Activated naive CD4-positive, alpha-beta T cell treated with anti-CD3 and anti-CD28 coated beads, Interleukin-2, amount 50 U/mL, for 72 hours (primary cell): ENCODE data around the gene TBP. TPM values are rescaled to one million over a fixed set of nuclear protein-coding genes. Genes with fewer than 3 reads are reported as not detected.
"Not testable (repeated sequence)": the region's sequence is repeated elsewhere in the genome, so short reads cannot be mapped to it uniquely, and the experiment has no call there.

Source experiments
- ATAC-seq, 2 donors: fragments of 150-1000 bp; cut with Tn5 transposase; 2 replicates each; pipeline ENCODE4 v1.10.0; 2021; ENCODE audit warnings: mild to moderate bottlenecking in 2 of 2, moderate library complexity in 2 of 2
- DNase-seq, 2 donors: peaks; one replicate each; pipeline ENCODE4 v3.0.0; 2021 to 2022; ENCODE audit warnings: low spot score in 2 of 2
- H3K27ac Mint-ChIP-seq, 2 donors: one replicate each; pipeline ENCODE4 v1.8.0; 2022; ENCODE audit warnings: mild to moderate bottlenecking in 2 of 2, mixed read lengths in 2 of 2
- H3K36me3 Mint-ChIP-seq, 2 donors: one replicate each; pipeline ENCODE4 v1.8.0; 2022; ENCODE audit warnings: mixed read lengths in 2 of 2
- H3K9me3 Mint-ChIP-seq, 2 donors: one replicate each; pipeline ENCODE4 v1.8.0; 2022; ENCODE audit warnings: mixed read lengths in 2 of 2
- total RNA-seq, 2 donors: library from RNA; stranded (reverse); gene quantifications; one replicate each; pipeline ENCODE4 v1.2.3, GENCODE V29; 2022

Gene TBP
- total RNA-seq = 10 to 100 TPM; 24.2 to 26.2 TPM

DNA sequence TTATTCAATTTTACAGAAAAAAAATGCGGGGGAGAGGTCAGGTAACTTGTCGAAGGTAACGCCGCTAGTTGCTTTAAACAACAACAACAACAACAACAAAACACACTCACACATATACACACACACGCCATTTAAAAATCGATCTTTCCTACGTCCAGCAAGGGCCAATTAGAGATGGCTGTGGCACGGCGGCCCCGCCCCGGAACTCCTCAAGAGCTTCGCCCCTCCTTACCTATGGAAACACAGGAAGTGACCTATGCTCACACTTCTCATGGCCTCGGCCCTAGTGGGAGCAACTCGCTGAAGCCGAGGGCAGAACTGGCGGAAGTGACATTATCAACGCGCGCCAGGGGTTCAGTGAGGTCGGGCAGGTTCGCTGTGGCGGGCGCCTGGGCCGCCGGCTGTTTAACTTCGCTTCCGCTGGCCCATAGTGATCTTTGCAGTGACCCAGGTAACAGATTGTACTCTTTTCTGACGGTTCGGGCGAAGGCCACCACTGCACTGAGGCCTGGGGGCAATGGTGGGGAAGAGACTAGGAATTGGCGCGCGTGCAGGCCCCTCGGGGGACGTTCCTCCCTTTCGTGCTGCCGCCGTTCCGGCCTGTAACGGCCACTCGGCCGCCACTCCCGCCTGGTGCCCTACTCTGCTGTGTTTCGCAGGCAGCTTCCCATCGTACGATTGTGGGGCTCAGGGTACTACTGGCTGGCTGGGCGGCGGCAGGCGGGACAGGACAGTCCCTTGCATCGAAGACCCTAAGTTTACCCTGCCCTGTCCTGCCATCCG lies at the start of gene TBP:
Gene TBP, plus strand, starts transcription at position 357 of the 783 bp plus-strand sequence. CDS start 2,661 bp downstream, outside the sequence.
- ATAC-seq (peak; percentile 97 to 98), DNase-seq (peak; percentile 90 to 97)
- H3K9me3 Mint-ChIP-seq = no peaks in the 10 kb centered on the region
- H3K27ac Mint-ChIP-seq = no peak within 1 kb of the TSS
- H3K36me3 Mint-ChIP-seq = peaks cover 11 to 21% of the 10 kb centered on the region in 2 donors

DNA sequence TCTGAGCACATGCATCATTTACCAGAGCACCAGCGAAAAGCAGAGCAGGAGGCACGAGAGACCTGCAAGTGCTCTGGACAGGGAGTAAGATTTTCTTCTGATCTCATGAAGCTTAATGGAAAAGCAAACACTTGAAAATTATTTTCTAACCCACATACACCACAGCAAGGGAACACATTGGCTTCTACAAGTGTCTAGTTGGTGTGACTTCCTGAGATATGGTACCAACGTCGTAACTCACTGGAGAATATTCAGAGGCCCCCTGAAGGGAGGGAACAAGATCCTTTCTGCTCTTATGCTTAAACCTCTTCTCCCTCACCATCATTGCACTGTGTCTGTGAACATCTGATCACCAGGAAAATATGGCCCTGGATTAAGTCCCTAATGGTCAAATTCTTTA lies 49.7 kb upstream of the TBP start:
- H3K36me3 Mint-ChIP-seq = peaks cover 19 to 26% of the 10 kb centered on the region in 2 donors
- DNase-seq = no peak
- H3K27ac Mint-ChIP-seq = no peak overlapping the region

DNA sequence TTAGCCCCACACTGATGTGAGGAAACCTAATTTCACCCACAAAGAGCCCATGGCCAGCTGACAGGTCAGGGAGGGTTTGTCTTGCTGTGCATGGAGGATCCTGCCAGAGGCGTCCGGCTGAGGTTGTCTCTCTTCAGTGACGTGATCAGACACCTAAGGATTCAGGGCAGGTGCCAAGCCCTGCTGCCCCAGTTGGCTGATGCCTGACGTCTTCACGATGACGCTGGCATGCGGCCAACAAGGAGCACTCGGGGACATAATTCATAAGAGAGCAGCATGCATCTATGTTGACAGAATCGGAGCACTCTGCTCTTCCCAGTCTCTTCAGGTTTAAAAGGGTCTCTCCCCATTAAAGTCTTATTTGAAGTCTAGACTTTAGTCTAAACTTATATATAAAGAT lies 48.9 kb upstream of the TBP start:
- Mint-ChIP-seq H3K36me3 (peaks cover 19 to 26% of the 10 kb centered on the region in 2 donors), H3K9me3 (peaks cover 16 to 27% of the 10 kb centered on the region in 2 donors), H3K27ac (no peak overlapping the region)
- ATAC-seq (no peak), DNase-seq (no peak)

More for the DNA sequence above, 49.7 kb upstream of the TBP start:
- peaks cover 16 to 27% of the 10 kb centered on the region in 2 donors for H3K9me3 Mint-ChIP-seq
- no peak for ATAC-seq

DNA sequence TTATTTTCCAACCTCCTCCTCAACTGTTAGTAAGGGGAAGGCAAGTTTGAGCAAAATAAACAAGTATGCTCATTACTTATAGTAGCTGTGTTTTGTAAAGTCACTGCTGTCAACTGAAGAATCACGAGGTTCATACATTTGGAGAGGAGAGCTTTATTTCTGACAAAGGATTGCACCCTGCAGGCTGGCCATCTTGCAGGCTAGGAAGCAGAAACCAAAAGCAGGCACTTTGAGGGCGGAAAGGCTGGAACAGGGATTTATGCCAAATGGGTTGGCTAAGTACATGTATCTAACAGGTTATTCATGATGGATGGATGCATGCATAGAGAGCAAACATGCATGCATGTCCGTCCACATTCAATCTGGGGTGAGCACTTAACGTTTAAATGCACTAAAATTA lies 47.7 kb upstream of the TBP start:
- Mint-ChIP-seq H3K36me3 (peaks cover 8 to 14% of the 10 kb centered on the region in 2 donors), H3K27ac (no peak overlapping the region), H3K9me3 (peaks cover 8 to 16% of the 10 kb centered on the region in 2 donors)
- DNase-seq (no peak), ATAC-seq (no peak)

DNA sequence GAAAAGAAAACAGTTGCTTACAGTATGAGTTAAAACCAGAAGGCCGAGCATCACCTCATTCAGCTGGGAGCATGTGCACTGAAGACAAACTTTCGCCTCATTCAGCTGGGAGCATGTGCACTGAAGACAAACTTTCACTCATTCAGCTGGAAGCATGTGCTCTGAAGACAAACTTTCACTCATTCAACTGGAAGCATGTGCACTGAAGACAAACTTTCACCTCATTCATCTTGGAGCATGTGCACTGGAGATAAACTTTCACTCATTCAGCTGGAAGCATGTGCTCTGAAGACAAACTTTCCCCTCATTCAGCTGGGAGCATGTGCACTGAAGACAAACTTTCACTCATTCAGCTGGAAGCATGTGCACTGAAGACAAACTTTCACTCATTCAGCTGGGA lies 46.4 kb upstream of the TBP start:
- not testable (repeated sequence) for ATAC-seq, H3K9me3 Mint-ChIP-seq, H3K27ac Mint-ChIP-seq, H3K36me3 Mint-ChIP-seq, DNase-seq

DNA sequence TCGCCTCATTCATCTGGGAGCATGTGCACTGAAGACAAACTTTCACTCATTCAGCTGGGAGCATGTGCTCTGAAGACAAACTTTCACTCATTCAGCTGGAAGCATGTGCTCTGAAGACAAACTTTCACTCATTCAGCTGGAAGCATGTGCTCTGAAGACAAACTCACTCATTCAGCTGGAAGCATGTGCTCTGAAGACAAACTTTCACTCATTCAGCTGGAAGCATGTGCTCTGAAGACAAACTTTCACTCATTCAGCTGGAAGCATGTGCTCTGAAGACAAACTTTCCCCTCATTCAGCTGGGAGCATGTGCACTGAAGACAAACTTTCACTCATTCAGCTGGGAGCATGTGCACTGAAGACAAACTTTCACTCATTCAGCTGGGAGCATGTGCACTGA lies 45.9 kb upstream of the TBP start:
- H3K9me3 Mint-ChIP-seq, ATAC-seq, DNase-seq, H3K36me3 Mint-ChIP-seq, H3K27ac Mint-ChIP-seq: not testable (repeated sequence)

DNA sequence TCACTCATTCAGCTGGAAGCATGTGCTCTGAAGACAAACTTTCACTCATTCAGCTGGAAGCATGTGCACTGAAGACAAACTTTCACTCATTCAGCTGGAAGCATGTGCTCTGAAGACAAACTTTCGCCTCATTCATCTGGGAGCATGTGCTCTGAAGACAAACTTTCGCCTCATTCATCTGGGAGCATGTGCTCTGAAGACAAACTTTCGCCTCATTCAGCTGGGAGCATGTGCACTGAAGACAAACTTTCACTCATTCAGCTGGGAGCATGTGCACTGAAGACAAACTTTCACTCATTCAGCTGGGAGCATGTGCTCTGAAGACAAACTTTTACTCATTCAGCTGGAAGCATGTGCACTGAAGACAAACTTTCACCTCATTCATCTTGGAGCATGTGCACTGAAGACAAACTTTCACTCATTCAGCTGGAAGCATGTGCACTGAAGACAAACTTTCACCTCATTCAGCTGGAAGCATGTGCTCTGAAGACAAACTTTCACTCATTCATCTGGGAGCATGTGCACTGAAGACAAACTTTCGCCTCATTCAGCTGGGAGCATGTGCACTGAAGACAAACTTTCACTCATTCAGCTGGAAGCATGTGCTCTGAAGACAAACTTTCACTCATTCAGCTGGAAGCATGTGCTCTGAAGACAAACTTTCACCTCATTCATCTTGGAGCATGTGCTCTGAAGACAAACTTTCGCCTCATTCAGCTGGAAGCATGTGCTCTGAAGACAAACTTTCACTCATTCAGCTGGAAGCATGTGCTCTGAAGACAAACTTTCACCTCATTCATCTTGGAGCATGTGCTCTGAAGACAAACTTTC lies 45.1 kb upstream of the TBP start:
- not testable (repeated sequence) for H3K27ac Mint-ChIP-seq, DNase-seq, ATAC-seq, H3K9me3 Mint-ChIP-seq, H3K36me3 Mint-ChIP-seq

DNA sequence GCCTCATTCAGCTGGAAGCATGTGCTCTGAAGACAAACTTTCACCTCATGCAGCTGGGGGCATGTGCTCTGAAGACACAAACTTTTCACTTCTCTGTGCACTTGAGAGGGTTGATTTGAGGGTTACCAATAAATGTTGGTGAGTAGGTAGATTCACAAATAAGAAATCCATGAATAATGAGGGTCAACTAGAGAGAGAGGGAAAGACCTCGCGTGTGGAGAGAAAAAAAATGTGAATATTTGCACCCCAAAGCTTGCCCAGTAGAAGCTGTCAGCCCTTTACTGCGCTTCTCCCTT lies 44.5 kb upstream of the TBP start:
- DNase-seq (no peak), ATAC-seq (no peak)
- H3K27ac Mint-ChIP-seq = no peak overlapping the region
- no peaks in the 10 kb centered on the region for H3K36me3 Mint-ChIP-seq
- H3K9me3 Mint-ChIP-seq = no peaks in the 10 kb centered on the region

DNA sequence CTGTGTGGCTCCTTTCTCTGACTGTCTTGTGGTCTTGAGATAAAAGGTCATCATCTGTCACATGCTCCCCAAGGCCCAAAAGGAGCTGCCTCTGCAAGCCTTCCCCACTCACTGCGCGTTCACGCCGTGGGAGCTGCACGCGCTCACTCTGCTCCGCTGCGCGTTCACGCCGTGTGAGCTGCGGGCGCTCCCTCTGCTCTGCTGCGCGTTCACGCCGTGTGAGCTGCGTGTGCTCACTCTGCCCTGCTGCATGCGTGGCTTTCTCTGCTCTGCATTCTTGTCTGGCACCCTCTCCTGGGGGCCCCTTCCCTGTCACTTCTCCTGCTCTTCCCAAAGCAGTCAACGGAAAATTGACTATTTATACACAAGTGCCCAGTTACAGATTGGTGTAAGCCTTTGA lies 43.5 kb upstream of the TBP start:
- Mint-ChIP-seq H3K36me3 (no peaks in the 10 kb centered on the region), H3K27ac (no peak overlapping the region), H3K9me3 (no peaks in the 10 kb centered on the region)
- ATAC-seq (no peak), DNase-seq (no peak)

DNA sequence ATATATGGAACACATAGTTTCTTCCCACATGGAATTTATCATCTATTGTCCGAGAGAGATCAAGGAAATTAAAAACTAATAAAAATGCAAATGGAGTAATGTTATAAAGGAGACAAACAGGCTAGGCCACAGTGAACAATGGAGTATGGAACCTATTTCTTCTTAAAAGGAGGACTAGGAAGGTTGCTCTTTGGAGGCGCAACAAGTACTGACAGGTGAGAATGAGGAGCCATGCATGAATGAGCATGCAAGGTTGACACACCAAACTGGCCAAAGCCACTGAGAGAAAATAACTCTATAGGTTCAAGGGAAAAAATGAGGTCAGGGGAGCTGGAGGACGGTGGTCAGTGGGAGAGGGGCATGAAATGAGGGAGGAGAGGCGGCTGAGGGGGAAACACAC lies 41.9 kb upstream of the TBP start:
- ATAC-seq (no peak), DNase-seq (no peak)
- no peaks in the 10 kb centered on the region for H3K9me3 Mint-ChIP-seq
- H3K36me3 Mint-ChIP-seq = no peaks in the 10 kb centered on the region
- H3K27ac Mint-ChIP-seq = no peak overlapping the region

DNA sequence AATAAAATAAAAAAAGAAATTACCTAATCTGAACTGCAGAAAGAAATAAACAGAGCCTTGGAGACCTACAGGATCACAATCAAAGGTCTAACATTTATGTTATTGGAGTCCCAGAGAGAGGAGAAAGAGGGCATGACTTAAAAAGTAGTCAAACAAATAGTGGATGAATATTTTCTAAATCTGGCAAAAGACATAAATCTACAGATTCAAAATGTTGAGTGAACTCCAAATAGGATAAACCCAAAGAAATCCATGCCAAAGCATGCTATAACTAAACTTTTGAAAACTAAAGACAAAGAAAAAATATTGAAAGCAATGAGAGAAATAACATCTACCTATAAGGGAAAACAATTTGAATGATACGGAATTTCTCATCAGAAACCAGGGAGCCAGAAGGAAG lies 39.3 kb upstream of the TBP start:
- H3K27ac Mint-ChIP-seq = no peak overlapping the region
- no peaks in the 10 kb centered on the region for H3K36me3 Mint-ChIP-seq
- DNase-seq (no peak), ATAC-seq (no peak)
- no peaks in the 10 kb centered on the region for H3K9me3 Mint-ChIP-seq

DNA sequence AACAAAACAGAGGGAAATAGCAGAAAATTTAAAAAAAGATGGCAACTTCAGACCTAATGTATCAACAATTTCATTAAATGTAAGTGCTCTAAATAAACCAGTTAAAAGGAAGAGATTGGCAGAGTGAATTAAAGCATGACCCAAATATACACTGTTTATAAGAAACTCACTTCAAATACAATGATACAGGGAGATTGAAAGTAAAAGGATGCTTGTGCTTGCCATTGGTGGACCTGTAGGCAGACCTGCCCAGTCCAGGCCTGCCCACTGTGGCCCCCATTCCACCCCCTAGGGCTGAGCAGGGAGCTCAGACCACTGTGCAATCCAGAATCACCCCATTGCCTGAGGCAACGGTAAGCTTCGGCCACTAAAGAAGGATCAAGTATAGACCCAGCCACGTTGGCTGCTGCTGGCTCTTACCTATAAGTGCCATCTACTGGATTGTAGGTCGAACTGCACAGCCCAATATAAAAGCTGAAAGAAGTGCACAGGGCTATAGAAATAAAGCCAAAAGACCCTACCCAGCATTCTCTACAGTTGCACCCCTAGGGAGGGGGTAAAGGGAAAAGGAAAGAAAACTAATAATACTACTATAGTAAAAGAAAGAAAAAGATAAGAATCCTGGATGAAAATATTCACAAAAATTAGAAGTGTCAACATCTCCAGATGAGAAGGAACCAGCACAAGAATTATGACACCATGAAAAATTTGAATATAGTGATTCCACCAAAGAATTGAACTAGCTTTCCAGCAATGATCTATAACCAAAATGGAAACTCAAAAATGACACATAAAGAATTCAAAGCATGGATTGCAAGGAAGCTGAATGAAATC lies 37.2 kb upstream of the TBP start:
- Mint-ChIP-seq H3K9me3 (no peaks in the 10 kb centered on the region), H3K36me3 (no peaks in the 10 kb centered on the region), H3K27ac (no peak overlapping the region)
- DNase-seq (peak in 1 of 2 donors; percentile 29), ATAC-seq (peak; percentile 91 to 92)

DNA sequence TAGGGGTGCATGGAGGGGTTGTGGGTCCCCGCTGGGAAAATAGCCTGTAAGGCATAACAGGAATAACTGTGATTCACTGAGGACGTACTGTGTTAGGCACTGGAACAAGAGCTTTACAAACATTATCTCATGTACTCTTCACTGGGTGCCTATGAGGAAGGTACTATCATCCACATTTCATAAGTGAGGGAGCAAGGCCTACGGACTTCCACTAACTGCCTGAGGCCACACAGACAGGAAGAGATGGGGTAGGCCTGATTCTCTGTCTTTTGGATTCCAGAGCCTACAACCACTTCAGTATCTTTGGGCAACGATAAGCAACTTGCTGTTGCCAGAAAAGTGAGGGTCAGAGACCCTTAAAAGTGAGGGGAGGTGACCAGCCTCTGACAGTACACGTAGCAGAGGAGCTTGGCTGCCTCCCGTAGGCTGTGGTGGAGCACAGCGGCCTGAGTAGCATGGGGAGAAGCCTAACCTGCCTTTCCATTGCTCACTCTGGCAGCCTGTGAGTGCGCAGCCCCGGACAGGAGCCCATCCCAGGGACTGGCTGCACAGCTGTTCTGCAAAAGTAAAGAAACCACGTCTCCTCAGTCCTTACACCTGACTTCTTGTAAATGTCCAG lies 31.5 kb upstream of the TBP start:
- Mint-ChIP-seq H3K27ac (no peak overlapping the region), H3K36me3 (no peaks in the 10 kb centered on the region), H3K9me3 (no peaks in the 10 kb centered on the region)
- DNase-seq (peak in 1 of 2 donors; percentile 6), ATAC-seq (peak in 1 of 2 donors; percentile 63)

DNA sequence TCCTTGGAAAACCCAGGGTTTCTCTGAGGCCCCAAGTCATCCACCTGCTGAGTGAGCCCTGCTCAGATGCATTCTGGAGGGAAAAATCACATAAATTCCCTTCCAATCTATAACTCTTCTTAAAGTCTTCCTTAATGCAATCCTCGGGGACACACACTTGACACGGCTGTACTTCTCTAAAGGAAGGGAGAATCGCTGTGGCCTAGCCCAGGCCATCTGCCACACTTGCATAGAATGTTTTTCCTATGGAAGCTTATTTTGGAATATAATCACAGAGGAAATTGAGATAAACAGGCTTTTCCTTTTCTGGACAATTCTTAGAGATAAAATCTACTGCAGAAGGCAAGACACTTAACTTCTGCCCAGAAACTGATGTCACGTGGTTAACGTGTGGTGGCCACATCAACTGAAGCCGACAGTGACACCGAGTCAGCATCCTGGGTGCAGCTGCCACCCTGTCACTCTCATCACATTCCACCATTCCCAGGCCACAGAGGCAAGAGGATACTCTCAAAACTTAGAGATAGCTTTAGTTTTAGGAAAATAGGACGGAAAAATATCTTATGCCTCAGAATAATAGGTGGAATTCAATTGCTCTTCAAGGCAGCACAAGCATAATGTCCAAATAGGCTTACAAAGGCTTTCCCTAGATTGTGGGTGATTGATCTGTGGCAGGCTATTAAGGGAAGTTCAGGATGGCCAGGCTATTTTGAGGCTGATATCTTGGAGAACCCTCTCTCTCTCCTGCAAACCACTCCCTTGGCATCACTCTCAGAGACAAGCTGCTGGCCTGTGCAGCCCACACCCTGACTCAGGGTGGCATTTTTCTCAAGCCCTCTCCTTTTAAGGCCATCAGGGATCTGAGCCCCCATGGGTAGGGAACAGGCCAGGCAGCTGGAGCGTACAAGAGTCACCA lies 30.7 kb upstream of the TBP start:
- no peaks in the 10 kb centered on the region for H3K36me3 Mint-ChIP-seq
- no peak for DNase-seq
- H3K27ac Mint-ChIP-seq = no peak overlapping the region
- no peaks in the 10 kb centered on the region for H3K9me3 Mint-ChIP-seq
- no peak for ATAC-seq

DNA sequence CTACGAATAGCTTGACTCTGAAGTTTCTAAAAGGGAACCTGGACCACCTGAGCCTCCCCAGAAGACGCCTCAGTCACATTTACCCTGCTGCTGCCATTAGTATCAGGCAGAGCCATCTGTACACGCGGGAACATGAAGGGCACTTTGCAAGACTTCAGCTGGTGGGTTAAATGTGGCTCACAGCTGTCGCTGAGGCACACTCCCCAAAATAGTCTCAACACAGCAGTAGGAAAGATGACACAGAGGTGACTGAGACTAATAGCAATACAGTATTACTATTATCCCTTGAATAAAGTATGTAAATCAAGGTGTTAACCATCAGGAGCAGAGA lies 30.0 kb upstream of the TBP start:
- Mint-ChIP-seq H3K27ac (peak overlapping the region in 1 of 2 donors; percentile 32), H3K9me3 (no peaks in the 10 kb centered on the region), H3K36me3 (no peaks in the 10 kb centered on the region)
- no peak for DNase-seq
- no peak for ATAC-seq

DNA sequence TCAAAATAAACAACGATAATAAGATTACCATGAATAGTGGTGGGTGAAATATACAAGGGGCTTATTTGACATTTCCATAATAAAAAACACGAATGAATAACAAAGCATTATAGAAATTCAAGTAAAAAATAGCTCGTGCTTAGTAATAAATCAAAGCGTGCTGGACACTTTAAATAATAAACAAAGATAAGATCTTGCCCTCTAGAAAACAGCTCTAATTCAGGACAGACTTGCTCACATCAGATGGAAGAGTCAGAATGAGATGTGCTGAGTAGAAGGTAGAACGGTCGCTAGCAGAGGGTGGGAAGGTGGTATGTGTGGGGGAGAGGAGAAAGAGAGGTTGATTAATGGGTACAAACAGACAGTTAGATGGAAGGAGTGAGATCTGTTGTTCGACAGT lies 28.4 kb upstream of the TBP start:
- H3K9me3 Mint-ChIP-seq = no peaks in the 10 kb centered on the region
- DNase-seq (no peak), ATAC-seq (no peak)
- H3K36me3 Mint-ChIP-seq = no peaks in the 10 kb centered on the region
- no peak overlapping the region for H3K27ac Mint-ChIP-seq
